ENCODE data around the gene CDHR3. TPM values are rescaled to one million over a fixed set of nuclear protein-coding genes. Genes with fewer than 3 reads are reported as not detected.

CDHR3 gene
- total and polyA plus RNA-seq, 2 donors (not counting 1 experiment from before 2014, with no cell fraction given): 5.1 to 9.4 TPM

- Histone ChIP-seq H3K79me2 (ENCODE audit: control insufficient read depth, insufficient read depth, low read length) (no peaks in the 10 kb centered on the region), H3K27me3 (ENCODE audit: control insufficient read depth, insufficient read depth, low read length) (no peaks in the 10 kb centered on the region), H3K4me2 (ENCODE audit: extremely low read depth, insufficient read depth, low read length) (peak overlapping the region; percentile 52), H3K4me1 (ENCODE audit: control insufficient read depth, extremely low read depth, insufficient read depth, low read length) (peaks cover 21% of the 10 kb centered on the region), H3K9ac (ENCODE audit: insufficient read depth, low read length) (peak overlapping the region; percentile 4), H3K36me3 (ENCODE audit: control insufficient read depth, insufficient read depth, low read length) (no peaks in the 10 kb centered on the region), H3K4me3 (replicated peaks in 1 of 4; ENCODE audit: control extremely low read depth in 1 of 4, insufficient read depth in 1 of 4, low read depth in 3 of 4, low read length in 4 of 4) (no peak overlapping the region), H3K27ac (ENCODE audit: insufficient read depth, low read length) (peak overlapping the region; percentile 59), H4K20me1 (ENCODE audit: control insufficient read depth, extremely low read depth, insufficient read depth, low read length) (no peaks in the 10 kb centered on the region), H3K9me3 (ENCODE audit: control insufficient read depth, insufficient read depth, low read depth, low read length) (no peaks in the 10 kb centered on the region), H2AFZ (ENCODE audit: low read length) (peak overlapping the region; percentile 43)
- DNase-seq (ENCODE audit: low read depth in 2 of 2): peak; percentile 94 to 100
- TF ChIP-seq EZH2 (IDR thresholded peaks at IDR 0.05; ENCODE audit: low read length, missing control alignments): no peak
- TF ChIP-seq, protein P1, sequence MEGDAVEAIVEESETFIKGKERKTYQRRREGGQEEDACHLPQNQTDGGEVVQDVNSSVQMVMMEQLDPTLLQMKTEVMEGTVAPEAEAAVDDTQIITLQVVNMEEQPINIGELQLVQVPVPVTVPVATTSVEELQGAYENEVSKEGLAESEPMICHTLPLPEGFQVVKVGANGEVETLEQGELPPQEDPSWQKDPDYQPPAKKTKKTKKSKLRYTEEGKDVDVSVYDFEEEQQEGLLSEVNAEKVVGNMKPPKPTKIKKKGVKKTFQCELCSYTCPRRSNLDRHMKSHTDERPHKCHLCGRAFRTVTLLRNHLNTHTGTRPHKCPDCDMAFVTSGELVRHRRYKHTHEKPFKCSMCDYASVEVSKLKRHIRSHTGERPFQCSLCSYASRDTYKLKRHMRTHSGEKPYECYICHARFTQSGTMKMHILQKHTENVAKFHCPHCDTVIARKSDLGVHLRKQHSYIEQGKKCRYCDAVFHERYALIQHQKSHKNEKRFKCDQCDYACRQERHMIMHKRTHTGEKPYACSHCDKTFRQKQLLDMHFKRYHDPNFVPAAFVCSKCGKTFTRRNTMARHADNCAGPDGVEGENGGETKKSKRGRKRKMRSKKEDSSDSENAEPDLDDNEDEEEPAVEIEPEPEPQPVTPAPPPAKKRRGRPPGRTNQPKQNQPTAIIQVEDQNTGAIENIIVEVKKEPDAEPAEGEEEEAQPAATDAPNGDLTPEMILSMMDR (conservative IDR thresholded peaks at IDR 0.05 in 1 of 2, IDR thresholded peaks at IDR 0.05 in 1 of 2; ENCODE audit: low read depth in 1 of 2, low read length in 2 of 2): peak; percentile 87 to 93
These were observed 46.6 kb downstream of the CDHR3 start for GRCh38 chr7:106009503-106010226.

GRCh38 chr7:106010331-106010730 lies 47.3 kb downstream of the CDHR3 start:
- Histone ChIP-seq H3K4me3 (replicated peaks in 1 of 4; ENCODE audit: control extremely low read depth in 1 of 4, insufficient read depth in 1 of 4, low read depth in 3 of 4, low read length in 4 of 4) (no peak overlapping the region), H3K79me2 (ENCODE audit: control insufficient read depth, insufficient read depth, low read length) (no peaks in the 10 kb centered on the region), H3K4me1 (ENCODE audit: control insufficient read depth, extremely low read depth, insufficient read depth, low read length) (peaks cover 21% of the 10 kb centered on the region), H3K4me2 (ENCODE audit: extremely low read depth, insufficient read depth, low read length) (peak overlapping the region; percentile 52), H3K27me3 (ENCODE audit: control insufficient read depth, insufficient read depth, low read length) (no peaks in the 10 kb centered on the region), H3K36me3 (ENCODE audit: control insufficient read depth, insufficient read depth, low read length) (no peaks in the 10 kb centered on the region), H3K9ac (ENCODE audit: insufficient read depth, low read length) (no peak overlapping the region), H3K27ac (ENCODE audit: insufficient read depth, low read length) (peak overlapping the region; percentile 59), H3K9me3 (ENCODE audit: control insufficient read depth, insufficient read depth, low read depth, low read length) (no peaks in the 10 kb centered on the region), H4K20me1 (ENCODE audit: control insufficient read depth, extremely low read depth, insufficient read depth, low read length) (no peaks in the 10 kb centered on the region), H2AFZ (ENCODE audit: low read length) (no peak overlapping the region)
- TF ChIP-seq, protein P1 (conservative IDR thresholded peaks at IDR 0.05 in 1 of 2, IDR thresholded peaks at IDR 0.05 in 1 of 2; ENCODE audit: low read depth in 1 of 2, low read length in 2 of 2): no peak
- no peak for TF ChIP-seq EZH2 (IDR thresholded peaks at IDR 0.05; ENCODE audit: low read length, missing control alignments)
- no peak for DNase-seq (ENCODE audit: low read depth in 2 of 2)

DNA sequence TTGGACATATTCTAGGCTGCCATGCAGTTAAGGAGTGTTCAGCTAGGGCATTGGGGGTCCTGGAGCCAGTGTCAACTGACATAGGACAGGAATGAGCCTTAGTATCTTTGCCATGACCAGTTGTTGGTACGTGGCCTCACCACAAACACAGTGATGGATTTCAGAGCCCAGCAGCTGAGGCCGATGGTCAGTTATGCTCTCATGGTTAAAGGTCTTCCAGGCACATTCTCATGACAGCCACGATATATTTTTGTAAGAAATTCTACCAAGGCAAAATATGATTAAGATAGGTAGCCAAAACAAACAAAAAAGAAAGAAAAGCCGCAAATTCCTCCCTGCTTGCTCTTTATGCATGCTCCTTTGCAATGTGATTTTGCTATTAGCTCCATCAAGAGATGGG lies 47.8 kb downstream of the CDHR3 start:
- peaks cover 21% of the 10 kb centered on the region for H3K4me1 ChIP-seq (ENCODE audit: control insufficient read depth, extremely low read depth, insufficient read depth, low read length)
- DNase-seq (ENCODE audit: low read depth in 2 of 2): peak; percentile 45 to 72

More for the DNA sequence above, 47.8 kb downstream of the CDHR3 start:
- no peak for TF ChIP-seq EZH2 (IDR thresholded peaks at IDR 0.05; ENCODE audit: low read length, missing control alignments)
- TF ChIP-seq, protein P1 (conservative IDR thresholded peaks at IDR 0.05 in 1 of 2, IDR thresholded peaks at IDR 0.05 in 1 of 2; ENCODE audit: low read depth in 1 of 2, low read length in 2 of 2): no peak
- H4K20me1 ChIP-seq (ENCODE audit: control insufficient read depth, extremely low read depth, insufficient read depth, low read length): no peaks in the 10 kb centered on the region
- peak overlapping the region; percentile 3 for H3K27ac ChIP-seq (ENCODE audit: insufficient read depth, low read length)
- no peak overlapping the region for H3K9ac ChIP-seq (ENCODE audit: insufficient read depth, low read length)
- H3K27me3 ChIP-seq (ENCODE audit: control insufficient read depth, insufficient read depth, low read length): no peaks in the 10 kb centered on the region
- no peak overlapping the region for H3K4me2 ChIP-seq (ENCODE audit: extremely low read depth, insufficient read depth, low read length)
- no peak overlapping the region for H3K4me3 ChIP-seq (replicated peaks in 1 of 4; ENCODE audit: control extremely low read depth in 1 of 4, insufficient read depth in 1 of 4, low read depth in 3 of 4, low read length in 4 of 4)
- no peaks in the 10 kb centered on the region for H3K36me3 ChIP-seq (ENCODE audit: control insufficient read depth, insufficient read depth, low read length)
- no peak overlapping the region for H2AFZ ChIP-seq (ENCODE audit: low read length)
- H3K9me3 ChIP-seq (ENCODE audit: control insufficient read depth, insufficient read depth, low read depth, low read length): no peaks in the 10 kb centered on the region
- no peaks in the 10 kb centered on the region for H3K79me2 ChIP-seq (ENCODE audit: control insufficient read depth, insufficient read depth, low read length)

Measured in fibroblast of lung (primary cell).